GM21390 (cell line): ENCODE data around the gene SOX4.

Experiments used
- ATAC-seq: cut with Tn5 transposase; IDR thresholded peaks from one replicate; pipeline ENCODE4 v1.9.1; 2021; ENCODE audit not compliant: unreplicated experiment

SOX4 gene

GRCh38 chr6:21612067-21612745 lies 18.7 kb downstream of the SOX4 start:
- ATAC-seq = no peak

- ATAC-seq = no peak
These were observed 20.3 kb downstream of the SOX4 start for GRCh38 chr6:21613809-21614208.

GRCh38 chr6:21614226-21614625 lies 20.7 kb downstream of the SOX4 start:
- ATAC-seq = no peak

- no peak for ATAC-seq
These were observed 22.0 kb downstream of the SOX4 start for GRCh38 chr6:21615504-21615903.

GRCh38 chr6:21616005-21616404 lies 22.5 kb downstream of the SOX4 start:
- no peak for ATAC-seq

- no peak for ATAC-seq
These were observed 32.1 kb downstream of the SOX4 start for GRCh38 chr6:21625642-21626041.

GRCh38 chr6:21626756-21627155 lies 33.2 kb downstream of the SOX4 start:
- no peak for ATAC-seq

GRCh38 chr6:21628160-21628559 lies 34.6 kb downstream of the SOX4 start:
- no peak for ATAC-seq

GRCh38 chr6:21633511-21634109 lies 40.1 kb downstream of the SOX4 start:
- ATAC-seq = no peak

- ATAC-seq = no peak
These were observed 41.0 kb downstream of the SOX4 start for GRCh38 chr6:21634582-21634981.

GRCh38 chr6:21636876-21637275 lies 43.3 kb downstream of the SOX4 start:
- ATAC-seq = no peak

- ATAC-seq = no peak
These were observed 45.8 kb downstream of the SOX4 start for GRCh38 chr6:21639316-21639715.
